Fibroblast of skin of left biceps (primary cell): Measurements from ENCODE around the gene ADGRG6.

Source experiments
- DNase-seq, 2 experiments: peaks; one replicate each; pipeline ENCODE4 v3.0.0-alpha.2; 2013; ENCODE audit warnings: low read depth in 2 of 2

ADGRG6 gene

GRCh38 chr6:142376115-142376514 is 74.3 kb downstream of the ADGRG6 start:
- no peak for DNase-seq

GRCh38 chr6:142376800-142377496 is 75.1 kb downstream of the ADGRG6 start:
- no peak for DNase-seq

- no peak for DNase-seq
Observed at GRCh38 chr6:142377497-142377848, 75.7 kb downstream of the ADGRG6 start.

- peak; percentile 84 to 85 for DNase-seq
Observed at GRCh38 chr6:142378138-142378875, 76.5 kb downstream of the ADGRG6 start.

GRCh38 chr6:142380626-142381025 is 78.8 kb downstream of the ADGRG6 start:
- no peak for DNase-seq

- DNase-seq = no peak
Observed at GRCh38 chr6:142381181-142381580, 79.4 kb downstream of the ADGRG6 start.

GRCh38 chr6:142381845-142382378 is 80.1 kb downstream of the ADGRG6 start:
- no peak for DNase-seq

- peak; percentile 91 to 95 for DNase-seq
Observed at GRCh38 chr6:142384519-142385254, 82.9 kb downstream of the ADGRG6 start.

GRCh38 chr6:142385352-142385751 is 83.5 kb downstream of the ADGRG6 start:
- no peak for DNase-seq

GRCh38 chr6:142386657-142387056 is 84.8 kb downstream of the ADGRG6 start:
- no peak for DNase-seq

- DNase-seq = no peak
Observed at GRCh38 chr6:142387997-142388815, 86.4 kb downstream of the ADGRG6 start.

GRCh38 chr6:142395266-142395665 is 93.5 kb downstream of the ADGRG6 start:
- DNase-seq = no peak

- DNase-seq = no peak
Observed at GRCh38 chr6:142395768-142396231, 94.0 kb downstream of the ADGRG6 start.

- no peak for DNase-seq
Observed at GRCh38 chr6:142398353-142398752, 96.5 kb downstream of the ADGRG6 start.

- no peak for DNase-seq
Observed at GRCh38 chr6:142399739-142400138, 97.9 kb downstream of the ADGRG6 start.

- DNase-seq = no peak
Observed at GRCh38 chr6:142400495-142400894, 98.7 kb downstream of the ADGRG6 start.

GRCh38 chr6:142401838-142402237 is 100.0 kb downstream of the ADGRG6 start:
- DNase-seq = no peak

- no peak for DNase-seq
Observed at GRCh38 chr6:142404751-142405150, 102.9 kb downstream of the ADGRG6 start.

- no peak for DNase-seq
Observed at GRCh38 chr6:142406131-142406530, 104.3 kb downstream of the ADGRG6 start.

- no peak for DNase-seq
Observed at GRCh38 chr6:142407685-142408273, 106.0 kb downstream of the ADGRG6 start.

- no peak for DNase-seq
Observed at GRCh38 chr6:142408409-142408808, 106.6 kb downstream of the ADGRG6 start.
